Natural killer cell treated with Interleukin-12 subunit alpha and Interleukin-12 subunit beta and Interleukin-15 and Interleukin-18, amount 100 ng/mL, for 72 hours (primary cell): Measurements from ENCODE around the gene ATP8A2. TPM values are rescaled to one million over a fixed set of nuclear protein-coding genes. Genes with fewer than 3 reads are reported as not detected.
A peak's percentile ranks its signal among the peaks of the same experiment; 100 is the strongest.

ENCODE experiments used
- ATAC-seq, 2 donors: fragments of 150-1000 bp; cut with Tn5 transposase in 1 of 2; sonication (Bioruptor Pico), chemical (Tn5 transposase) in 1 of 2; 2 replicates each; pipeline ENCODE4 v1.10.0; 2021
- DNase-seq: peaks from one replicate; pipeline ENCODE4 v3.0.0; 2022; ENCODE audit warnings: low spot score
- H3K27ac Mint-ChIP-seq, 2 donors: 1 replicate in 1 of 2; 2 replicates in 1 of 2; pipeline ENCODE4 v1.8.0; 2022; ENCODE audit warnings: mixed read lengths in 2 of 2, mild to moderate bottlenecking in 1 of 2, moderate library complexity in 1 of 2
- H3K27me3 Mint-ChIP-seq, 2 donors: 1 replicate in 1 of 2; 2 replicates in 1 of 2; pipeline ENCODE4 v1.8.0; 2022; ENCODE audit warnings: mixed read lengths in 2 of 2
- H3K36me3 Mint-ChIP-seq: one replicate; pipeline ENCODE4 v1.8.0; 2022; ENCODE audit warnings: mixed read lengths
- H3K4me1 Mint-ChIP-seq, 2 donors: 1 replicate in 1 of 2; 2 replicates in 1 of 2; pipeline ENCODE4 v1.8.0; 2022; ENCODE audit warnings: low read depth in 2 of 2, mixed read lengths in 2 of 2, mild to moderate bottlenecking in 1 of 2
- H3K4me3 Mint-ChIP-seq: one replicate; pipeline ENCODE4 v1.8.0; 2022; ENCODE audit warnings: mixed read lengths
- H3K9me3 Mint-ChIP-seq: 2 replicates; pipeline ENCODE4 v1.8.0; 2022; ENCODE audit warnings: mixed read lengths
- total RNA-seq, 2 donors: library from RNA; stranded (reverse); gene quantifications; one replicate each; pipeline ENCODE4 v1.2.3, GENCODE V29; 2022

Gene ATP8A2
- total RNA-seq, 2 donors from 2014 or later: 0.10 to 0.14 TPM

- DNase-seq: no peak
- Mint-ChIP-seq H3K27me3 (peaks cover 7 to 12% of the 10 kb centered on the region in 2 donors), H3K36me3 (no peaks in the 10 kb centered on the region), H3K9me3 (no peaks in the 10 kb centered on the region), H3K4me1 (peaks cover 20 to 22% of the 10 kb centered on the region in 2 donors), H3K4me3 (no peak overlapping the region), H3K27ac (no peak overlapping the region)
- ATAC-seq: no peak
These were observed 362.1 kb downstream of the ATP8A2 start for GRCh38 chr13:25733696-25734435.

- peak overlapping the region; percentile 65 to 84 for H3K27ac Mint-ChIP-seq
- no peak for DNase-seq
These were observed 366.8 kb downstream of the ATP8A2 start for GRCh38 chr13:25738342-25739196.

GRCh38 chr13:25739376-25739775 is 367.6 kb downstream of the ATP8A2 start:
- Mint-ChIP-seq H3K4me3 (no peak overlapping the region), H3K27me3 (no peaks in the 10 kb centered on the region), H3K9me3 (no peaks in the 10 kb centered on the region), H3K4me1 (peaks cover 23 to 24% of the 10 kb centered on the region in 2 donors), H3K36me3 (no peaks in the 10 kb centered on the region), H3K27ac (peak overlapping the region; percentile 65 to 84)
- DNase-seq: no peak
- no peak for ATAC-seq

More at GRCh38 chr13:25738342-25739196, 366.8 kb downstream of the ATP8A2 start:
- no peaks in the 10 kb centered on the region for H3K9me3 Mint-ChIP-seq
- peak overlapping the region; percentile 85 for H3K4me3 Mint-ChIP-seq
- no peaks in the 10 kb centered on the region for H3K27me3 Mint-ChIP-seq
- no peaks in the 10 kb centered on the region for H3K36me3 Mint-ChIP-seq
- H3K4me1 Mint-ChIP-seq: peaks cover 24 to 25% of the 10 kb centered on the region in 2 donors
- peak; percentile 56 to 58 for ATAC-seq

- H3K9me3 Mint-ChIP-seq: no peaks in the 10 kb centered on the region
- no peak for DNase-seq
These were observed 370.0 kb downstream of the ATP8A2 start for GRCh38 chr13:25741796-25742195.

GRCh38 chr13:25742220-25742619 is 370.4 kb downstream of the ATP8A2 start:
- H3K4me1 Mint-ChIP-seq: peaks cover 16 to 18% of the 10 kb centered on the region in 2 donors
- peaks cover 0 to 3% of the 10 kb centered on the region in 2 donors for H3K27me3 Mint-ChIP-seq
- no peak overlapping the region for H3K27ac Mint-ChIP-seq
- ATAC-seq (no peak), DNase-seq (no peak)
- no peak overlapping the region for H3K4me3 Mint-ChIP-seq
- H3K36me3 Mint-ChIP-seq: no peaks in the 10 kb centered on the region
- H3K9me3 Mint-ChIP-seq: no peaks in the 10 kb centered on the region

More at GRCh38 chr13:25741796-25742195, 370.0 kb downstream of the ATP8A2 start:
- H3K27me3 Mint-ChIP-seq: peaks cover 0 to 3% of the 10 kb centered on the region in 2 donors
- H3K4me1 Mint-ChIP-seq: peaks cover 18 to 20% of the 10 kb centered on the region in 2 donors
- no peak overlapping the region for H3K4me3 Mint-ChIP-seq
- no peak for ATAC-seq
- no peak overlapping the region for H3K27ac Mint-ChIP-seq
- no peaks in the 10 kb centered on the region for H3K36me3 Mint-ChIP-seq

GRCh38 chr13:25743421-25743820 is 371.6 kb downstream of the ATP8A2 start:
- H3K4me3 Mint-ChIP-seq: no peak overlapping the region
- H3K36me3 Mint-ChIP-seq: no peaks in the 10 kb centered on the region
- DNase-seq (no peak), ATAC-seq (no peak)
- peaks cover 8 to 11% of the 10 kb centered on the region in 2 donors for H3K4me1 Mint-ChIP-seq
- H3K9me3 Mint-ChIP-seq: no peaks in the 10 kb centered on the region
- peaks cover 0 to 3% of the 10 kb centered on the region in 2 donors for H3K27me3 Mint-ChIP-seq
- no peak overlapping the region for H3K27ac Mint-ChIP-seq

- peaks cover 0 to 3% of the 10 kb centered on the region in 2 donors for H3K27me3 Mint-ChIP-seq
- peaks cover under 1 to 6% of the 10 kb centered on the region in 2 donors for H3K4me1 Mint-ChIP-seq
- H3K27ac Mint-ChIP-seq: no peak overlapping the region
- H3K9me3 Mint-ChIP-seq: no peaks in the 10 kb centered on the region
- no peaks in the 10 kb centered on the region for H3K36me3 Mint-ChIP-seq
- ATAC-seq (no peak), DNase-seq (no peak)
- no peak overlapping the region for H3K4me3 Mint-ChIP-seq
These were observed 372.4 kb downstream of the ATP8A2 start for GRCh38 chr13:25744178-25744577.

- Mint-ChIP-seq H3K27ac (no peak overlapping the region), H3K36me3 (no peaks in the 10 kb centered on the region), H3K27me3 (peaks cover 0 to 3% of the 10 kb centered on the region in 2 donors), H3K4me1 (peaks cover 0 to 6% of the 10 kb centered on the region in 2 donors), H3K9me3 (no peaks in the 10 kb centered on the region), H3K4me3 (no peak overlapping the region)
- ATAC-seq: no peak
- no peak for DNase-seq
These were observed 374.4 kb downstream of the ATP8A2 start for GRCh38 chr13:25746131-25746530.

GRCh38 chr13:25752957-25753551 is 381.3 kb downstream of the ATP8A2 start:
- H3K4me1 Mint-ChIP-seq: peaks cover 27 to 31% of the 10 kb centered on the region in 2 donors
- no peaks in the 10 kb centered on the region for H3K9me3 Mint-ChIP-seq
- ATAC-seq (peak; percentile 91 to 93), DNase-seq (peak; percentile 71)
- peaks cover 10 to 11% of the 10 kb centered on the region in 2 donors for H3K27me3 Mint-ChIP-seq
- H3K27ac Mint-ChIP-seq: peak overlapping the region in 1 of 2 donors; percentile 22
- peak overlapping the region; percentile 26 for H3K4me3 Mint-ChIP-seq
- no peaks in the 10 kb centered on the region for H3K36me3 Mint-ChIP-seq

- H3K36me3 Mint-ChIP-seq: no peaks in the 10 kb centered on the region
- no peaks in the 10 kb centered on the region for H3K9me3 Mint-ChIP-seq
- peaks cover 27 to 31% of the 10 kb centered on the region in 2 donors for H3K4me1 Mint-ChIP-seq
- peaks cover 16 to 17% of the 10 kb centered on the region in 2 donors for H3K27me3 Mint-ChIP-seq
- peak overlapping the region; percentile 26 for H3K4me3 Mint-ChIP-seq
- no peak overlapping the region for H3K27ac Mint-ChIP-seq
- no peak for DNase-seq
- ATAC-seq: no peak
These were observed 382.2 kb downstream of the ATP8A2 start for GRCh38 chr13:25753976-25754375.

- ATAC-seq: no peak
- H3K27me3 Mint-ChIP-seq: peaks cover 17 to 19% of the 10 kb centered on the region in 2 donors
- peaks cover 27 to 31% of the 10 kb centered on the region in 2 donors for H3K4me1 Mint-ChIP-seq
- H3K36me3 Mint-ChIP-seq: no peaks in the 10 kb centered on the region
- H3K4me3 Mint-ChIP-seq: no peak overlapping the region
- H3K9me3 Mint-ChIP-seq: no peaks in the 10 kb centered on the region
- no peak for DNase-seq
- no peak overlapping the region for H3K27ac Mint-ChIP-seq
These were observed 384.5 kb downstream of the ATP8A2 start for GRCh38 chr13:25756251-25756650.

GRCh38 chr13:25756912-25757311 is 385.1 kb downstream of the ATP8A2 start:
- ATAC-seq (no peak), DNase-seq (no peak)
- Mint-ChIP-seq H3K4me1 (peaks cover 27 to 31% of the 10 kb centered on the region in 2 donors), H3K27me3 (peaks cover 17 to 22% of the 10 kb centered on the region in 2 donors), H3K9me3 (no peaks in the 10 kb centered on the region), H3K27ac (no peak overlapping the region), H3K36me3 (no peaks in the 10 kb centered on the region), H3K4me3 (no peak overlapping the region)

GRCh38 chr13:25761041-25761440 is 389.3 kb downstream of the ATP8A2 start:
- no peaks in the 10 kb centered on the region for H3K36me3 Mint-ChIP-seq
- H3K4me1 Mint-ChIP-seq: peaks cover 0 to 14% of the 10 kb centered on the region in 2 donors
- H3K27ac Mint-ChIP-seq: no peak overlapping the region
- H3K27me3 Mint-ChIP-seq: peaks cover 17 to 28% of the 10 kb centered on the region in 2 donors
- no peak for DNase-seq
- no peak overlapping the region for H3K4me3 Mint-ChIP-seq
- H3K9me3 Mint-ChIP-seq: no peaks in the 10 kb centered on the region
- no peak for ATAC-seq
